Measurements from ENCODE around the gene SKIC8. TPM values are rescaled to one million over a fixed set of nuclear protein-coding genes. Genes with fewer than 3 reads are reported as not detected.

SKIC8 gene
- total RNA-seq, 1 donor from 2014 or later: 50.9 TPM

- DNase-seq (ENCODE audit: low spot score): no peak
Measured at GRCh38 chr15:78301828-78302227, 2.4 kb upstream of the SKIC8 start.

- DNase-seq (ENCODE audit: low spot score): peak; percentile 35
Measured at GRCh38 chr15:78301326-78301725, 1.9 kb upstream of the SKIC8 start.

- no peak for DNase-seq (ENCODE audit: low spot score)
Measured at GRCh38 chr15:78292219-78292618, 7.2 kb downstream of the SKIC8 start.

GRCh38 chr15:78291698-78292097, 7.7 kb downstream of the SKIC8 start:
- DNase-seq (ENCODE audit: low spot score): no peak

GRCh38 chr15:78291052-78291451, 8.4 kb downstream of the SKIC8 start:
- DNase-seq (ENCODE audit: low spot score): no peak

- DNase-seq (ENCODE audit: low spot score): no peak
Measured at GRCh38 chr15:78290222-78290621, 9.2 kb downstream of the SKIC8 start.

- DNase-seq (ENCODE audit: low spot score): no peak
Measured at GRCh38 chr15:78284758-78285157, 14.7 kb downstream of the SKIC8 start.

- no peak for DNase-seq (ENCODE audit: low spot score)
Measured at GRCh38 chr15:78282324-78282723, 17.1 kb downstream of the SKIC8 start.

GRCh38 chr15:78280319-78281072, 18.9 kb downstream of the SKIC8 start:
- DNase-seq (ENCODE audit: low spot score): no peak

- no peak for DNase-seq (ENCODE audit: low spot score)
Measured at GRCh38 chr15:78276064-78276943, 23.1 kb downstream of the SKIC8 start.

- DNase-seq (ENCODE audit: low spot score): no peak
Measured at GRCh38 chr15:78274994-78275393, 24.4 kb downstream of the SKIC8 start.

GRCh38 chr15:78272776-78273175, 26.6 kb downstream of the SKIC8 start:
- DNase-seq (ENCODE audit: low spot score): no peak

GRCh38 chr15:78272316-78272715, 27.1 kb downstream of the SKIC8 start:
- no peak for DNase-seq (ENCODE audit: low spot score)

- no peak for DNase-seq (ENCODE audit: low spot score)
Measured at GRCh38 chr15:78266806-78267205, 32.6 kb downstream of the SKIC8 start.

GRCh38 chr15:78266229-78266628, 33.2 kb downstream of the SKIC8 start:
- DNase-seq (ENCODE audit: low spot score): no peak

GRCh38 chr15:78265752-78266224, 33.6 kb downstream of the SKIC8 start:
- no peak for DNase-seq (ENCODE audit: low spot score)

- no peak for DNase-seq (ENCODE audit: low spot score)
Measured at GRCh38 chr15:78265137-78265460, 34.3 kb downstream of the SKIC8 start.

- DNase-seq (ENCODE audit: low spot score): no peak
Measured at GRCh38 chr15:78264304-78265136, 34.9 kb downstream of the SKIC8 start, which contains the start of gene DNAJA4. Gene DNAJA4 (plus strand): TSS chr15:78264562. CDS start chr15:78264764, 202 bp downstream.

GRCh38 chr15:78263907-78264303, 35.5 kb downstream of the SKIC8 start:
- DNase-seq (ENCODE audit: low spot score): no peak

GRCh38 chr15:78263351-78263781, 36.0 kb downstream of the SKIC8 start:
- DNase-seq (ENCODE audit: low spot score): no peak

GRCh38 chr15:78261062-78261461, 38.3 kb downstream of the SKIC8 start:
- DNase-seq (ENCODE audit: low spot score): no peak

All from mesenteric fat pad (tissue), 1 donor.